AG04450 (cell line): ENCODE data around the gene SKP1. TPM values are rescaled to one million over a fixed set of nuclear protein-coding genes. Genes with fewer than 3 reads are reported as not detected.

Experiments
- CTCF ChIA-PET: fragments of 300-600, 350-600 bp; formaldehyde crosslinking; extraction: SDS; loops from one replicate; lab custom pipeline; 2022; ENCODE audit warnings: antibody characterized with exemption, inconsistent platforms; lab: Charles Lee
- POLR2A ChIA-PET: fragments of 350-600 bp; formaldehyde crosslinking; extraction: SDS; loops from one replicate; lab custom pipeline; 2021; ENCODE audit warnings: antibody characterized with exemption, inconsistent platforms; lab: Yijun Ruan, JAX
- DNase-seq: peaks from one replicate; pipeline ENCODE4 v3.0.0-alpha.2; 2011; ENCODE audit warnings: low read depth, low spot score
- H3K27ac ChIP-seq: one replicate; pipeline ENCODE4 v1.5.1; 2012; ENCODE audit warnings: low read depth, low read length, control low read depth
- H3K27me3 ChIP-seq: one replicate; pipeline ENCODE4 v1.6.0; 2012; ENCODE audit warnings: low read length; ENCODE audit not compliant: control insufficient read depth, insufficient read depth
- H3K4me3 ChIP-seq: 2 replicates; pipeline ENCODE4 v1.5.1; 2011; ENCODE audit warnings: mild to moderate bottlenecking, low read depth, low read length, control low read depth
- H3K9me3 ChIP-seq: 2 replicates; pipeline ENCODE4 v1.5.1; 2012; ENCODE audit warnings: low read length; ENCODE audit not compliant: control insufficient read depth, insufficient read depth
- polyA plus RNA-seq: library from polyadenylated mRNA; depleted of rRNA; stranded (reverse); fragments of >200 nt; gene quantifications from 2 replicates; pipeline ENCODE4 v1.2.3, GENCODE V29; 2011
- TF ChIP-seq, protein P1 (sequence below): IDR thresholded peaks from 2 replicates; pipeline ENCODE4 v1.5.1; 2011; ENCODE audit warnings: low read depth, low read length, control low read depth, inconsistent platforms

Gene SKP1
- polyA plus RNA-seq, 1 experiment: 1,036 TPM

DNA sequence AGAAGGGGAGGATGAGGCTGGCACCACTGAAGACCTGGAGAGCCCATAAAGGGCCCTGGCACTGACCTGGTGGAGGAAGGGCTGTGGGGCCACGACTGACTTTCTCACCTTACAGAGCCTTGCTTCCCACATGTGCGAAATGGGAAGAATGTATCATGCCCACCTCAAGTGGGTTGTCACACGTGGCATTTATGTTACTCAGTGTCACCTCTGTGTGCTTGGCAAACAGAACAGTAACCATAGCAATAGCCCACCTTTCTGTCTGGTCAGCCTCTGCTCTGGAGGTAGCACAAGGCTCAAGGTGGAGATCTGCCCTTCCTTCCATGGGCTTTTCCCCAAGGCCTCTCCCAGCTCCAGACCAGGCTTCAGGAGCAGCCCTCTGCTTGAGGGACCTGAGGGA, 45.6 kb downstream of the SKP1 start:
- Histone ChIP-seq H3K27ac (no peak overlapping the region), H3K9me3 (no peaks in the 10 kb centered on the region), H3K4me3 (no peak overlapping the region), H3K27me3 (no peaks in the 10 kb centered on the region)
- POLR2A ChIA-PET: no interaction called here
- no peak for DNase-seq
- TF ChIP-seq, protein P1, sequence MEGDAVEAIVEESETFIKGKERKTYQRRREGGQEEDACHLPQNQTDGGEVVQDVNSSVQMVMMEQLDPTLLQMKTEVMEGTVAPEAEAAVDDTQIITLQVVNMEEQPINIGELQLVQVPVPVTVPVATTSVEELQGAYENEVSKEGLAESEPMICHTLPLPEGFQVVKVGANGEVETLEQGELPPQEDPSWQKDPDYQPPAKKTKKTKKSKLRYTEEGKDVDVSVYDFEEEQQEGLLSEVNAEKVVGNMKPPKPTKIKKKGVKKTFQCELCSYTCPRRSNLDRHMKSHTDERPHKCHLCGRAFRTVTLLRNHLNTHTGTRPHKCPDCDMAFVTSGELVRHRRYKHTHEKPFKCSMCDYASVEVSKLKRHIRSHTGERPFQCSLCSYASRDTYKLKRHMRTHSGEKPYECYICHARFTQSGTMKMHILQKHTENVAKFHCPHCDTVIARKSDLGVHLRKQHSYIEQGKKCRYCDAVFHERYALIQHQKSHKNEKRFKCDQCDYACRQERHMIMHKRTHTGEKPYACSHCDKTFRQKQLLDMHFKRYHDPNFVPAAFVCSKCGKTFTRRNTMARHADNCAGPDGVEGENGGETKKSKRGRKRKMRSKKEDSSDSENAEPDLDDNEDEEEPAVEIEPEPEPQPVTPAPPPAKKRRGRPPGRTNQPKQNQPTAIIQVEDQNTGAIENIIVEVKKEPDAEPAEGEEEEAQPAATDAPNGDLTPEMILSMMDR: no peak
- CTCF ChIA-PET: no interaction called here

GRCh38 chr5:134130239-134130945, 46.4 kb downstream of the SKP1 start:
- Histone ChIP-seq H3K27me3 (no peaks in the 10 kb centered on the region), H3K9me3 (no peaks in the 10 kb centered on the region), H3K4me3 (no peak overlapping the region), H3K27ac (no peak overlapping the region)
- DNase-seq: no peak
- ChIA-PET CTCF (interaction anchor here (3.0 to 6.0 kb wide), 2 partner anchors 10 to 91 kb away, joined by 15 to 42 read pairs; no protein-coding TSS in a partner anchor), POLR2A (no interaction called here)
- TF ChIP-seq, protein P1: no peak

- H3K27ac ChIP-seq: no peak overlapping the region
- POLR2A ChIA-PET: no interaction called here
- no peaks in the 10 kb centered on the region for H3K27me3 ChIP-seq
- no peaks in the 10 kb centered on the region for H3K9me3 ChIP-seq
- no peak overlapping the region for H3K4me3 ChIP-seq
- CTCF ChIA-PET: interaction anchor here (3.0 to 6.0 kb wide), 2 partner anchors 11 to 90 kb away, joined by 15 to 42 read pairs; no protein-coding TSS in a partner anchor
- TF ChIP-seq, protein P1: no peak
- no peak for DNase-seq
Measured at GRCh38 chr5:134129411-134130238, 47.1 kb downstream of the SKP1 start.

GRCh38 chr5:134128648-134128995, 48.1 kb downstream of the SKP1 start:
- no peaks in the 10 kb centered on the region for H3K9me3 ChIP-seq
- TF ChIP-seq, protein P1: no peak
- no peak for DNase-seq
- POLR2A ChIA-PET: interaction anchor here (1.0 kb wide), 1 partner anchor 89 kb away, joined by 4 read pairs; no protein-coding TSS in a partner anchor
- CTCF ChIA-PET: interaction anchor here (3.0 to 6.0 kb wide), 2 partner anchors 12 to 89 kb away, joined by 15 to 42 read pairs; no protein-coding TSS in a partner anchor
- no peak overlapping the region for H3K4me3 ChIP-seq
- no peak overlapping the region for H3K27ac ChIP-seq
- H3K27me3 ChIP-seq: no peaks in the 10 kb centered on the region
